SK-N-SH (cell line): ENCODE measurements around the gene CYP27A1. TPM values are rescaled to one million over a fixed set of nuclear protein-coding genes. Genes with fewer than 3 reads are reported as not detected.

Experiments used
- CTCF ChIA-PET: fragments of 300-600, 350-600 bp; formaldehyde crosslinking; extraction: SDS; loops from one replicate; lab custom pipeline; 2021; lab: Yijun Ruan, JAX
- POLR2A ChIA-PET: fragments of 350-600 bp; sonication (Branson Sonifier 250); formaldehyde crosslinking; extraction: SDS; loops from one replicate; lab custom pipeline; 2020; ENCODE audit warnings: antibody characterized with exemption, inconsistent platforms; lab: Yijun Ruan, JAX
- DNase-seq: peaks from one replicate; pipeline ENCODE4 v3.0.0; 2012
- H2AFZ ChIP-seq: fragments of 200-600 bp; sonication (generic); 2 replicates; pipeline ENCODE4 v1.8.1; 2016; ENCODE audit warnings: antibody characterized with exemption, mild to moderate bottlenecking, low read depth
- H3F3A ChIP-seq: fragments of 200-600 bp; sonication (generic); replicated peaks from 2 replicates; pipeline ENCODE3; 2016; ENCODE audit warnings: antibody characterized with exemption, mild to moderate bottlenecking; ENCODE audit not compliant: insufficient read depth
- H3K27ac ChIP-seq, 2 experiments: fragments of 200-500 bp in 1 of 2; fragments of 200-600 bp in 1 of 2; sonication (Bioruptor generic) in 1 of 2; sonication (generic), shearing (Covaris generic) in 1 of 2; 2 replicates each; pipeline versions ENCODE4 v1.5.1 to v1.6.1; 2014 to 2016; ENCODE audit warnings: low read depth in 2 of 2, inconsistent platforms in 1 of 2, low read length in 1 of 2, mild to moderate bottlenecking in 1 of 2, mixed read lengths in 1 of 2
- H3K27me3 ChIP-seq: fragments of 200-600 bp; sonication (generic), shearing (Covaris generic); 2 replicates; pipeline ENCODE4 v1.6.1; 2016; ENCODE audit warnings: mixed run types; ENCODE audit not compliant: insufficient read depth
- H3K36me3 ChIP-seq, 2 experiments: fragments of 200-500 bp in 1 of 2; fragments of 200-600 bp in 1 of 2; sonication (Bioruptor generic) in 1 of 2; sonication (generic) in 1 of 2; replicated peaks in 1 of 2; 2 replicates each; pipeline versions ENCODE3 to v1.5.1; 2014 to 2016; ENCODE audit warnings: low read length in 1 of 2, mild to moderate bottlenecking in 1 of 2; ENCODE audit not compliant: insufficient read depth in 2 of 2, control insufficient read depth in 1 of 2
- H3K4me1 ChIP-seq, 2 experiments: fragments of 200-500 bp in 1 of 2; fragments of 200-600 bp in 1 of 2; sonication (Bioruptor generic) in 1 of 2; sonication (generic), shearing (Covaris generic) in 1 of 2; 2 replicates each; pipeline versions ENCODE4 v1.5.1 to v1.6.1; 2014 to 2016; ENCODE audit warnings: low read depth in 1 of 2, low read length in 1 of 2, mixed run types in 1 of 2; ENCODE audit not compliant: insufficient read depth in 2 of 2, control insufficient read depth in 1 of 2
- H3K4me2 ChIP-seq: fragments of 200-600 bp; sonication (generic), shearing (Covaris generic); 2 replicates; pipeline ENCODE4 v1.6.1; 2017; ENCODE audit warnings: mixed run types
- H3K4me3 ChIP-seq, 2 experiments: fragments of 200-500 bp in 1 of 2; fragments of 200-600 bp in 1 of 2; sonication (Bioruptor generic) in 1 of 2; sonication (generic), shearing (Covaris generic) in 1 of 2; 2 replicates each; pipeline versions ENCODE4 v1.5.1 to v1.8.1; 2014 to 2016; ENCODE audit warnings: low read depth in 2 of 2, inconsistent platforms in 1 of 2, low read length in 1 of 2, mild to moderate bottlenecking in 1 of 2, mixed read lengths in 1 of 2, moderate library complexity in 1 of 2
- H3K79me2 ChIP-seq: fragments of 200-600 bp; sonication (generic); 2 replicates; pipeline ENCODE4 v1.8.1; 2017; ENCODE audit warnings: mild to moderate bottlenecking; ENCODE audit not compliant: insufficient read depth
- H3K9ac ChIP-seq: fragments of 200-600 bp; sonication (generic); 2 replicates; pipeline ENCODE4 v1.6.1; 2017; ENCODE audit warnings: mixed run types
- H3K9me2 ChIP-seq: fragments of 200-600 bp; sonication (generic); 2 replicates; pipeline ENCODE4 v1.6.1; 2017; ENCODE audit warnings: mixed run types
- H3K9me3 ChIP-seq: fragments of 200-600 bp; sonication (generic); 2 replicates; pipeline ENCODE4 v1.6.1; 2017; ENCODE audit warnings: mixed run types, mild to moderate bottlenecking, moderate library complexity
- H4K20me1 ChIP-seq: fragments of 200-600 bp; sonication (generic); 2 replicates; pipeline ENCODE4 v1.6.1; 2017; ENCODE audit warnings: mild to moderate bottlenecking, mixed run types; ENCODE audit not compliant: insufficient read depth
- CTCF ChIP-seq: fragments of 200-600 bp; sonication (generic); IDR thresholded peaks from 2 replicates; pipeline ENCODE4 v1.6.1; 2017; ENCODE audit warnings: antibody characterized with exemption, mild to moderate bottlenecking, moderate library complexity
- ELF1 ChIP-seq: IDR thresholded peaks from 2 replicates; pipeline ENCODE4 v1.4.0; 2012
- EP300 ChIP-seq, 2 experiments: IDR thresholded peaks; 2 replicates each; pipeline versions ENCODE4 v1.4.0 to v1.6.1; 2012; ENCODE audit warnings: borderline replicate concordance in 1 of 2, low read depth in 1 of 2, low read length in 1 of 2
- IRF3 ChIP-seq: fragments of 150-350 bp; IDR thresholded peaks from 2 replicates; pipeline ENCODE4 v1.6.1; 2016; ENCODE audit warnings: mild to moderate bottlenecking, low read depth, low read length
- MXI1 ChIP-seq: IDR thresholded peaks from 2 replicates; pipeline ENCODE4 v1.6.1; 2012; ENCODE audit warnings: mild to moderate bottlenecking, low read depth, low read length, improper control_type of control experiment
- NRF1 ChIP-seq: IDR thresholded peaks from 2 replicates; pipeline ENCODE4 v1.6.1; 2012; ENCODE audit warnings: low read depth, mild to moderate bottlenecking, low read length
- POLR2AphosphoS5 ChIP-seq: IDR thresholded peaks from 2 replicates; pipeline ENCODE4 v1.6.1; 2012; ENCODE audit warnings: low read depth, low read length
- SMC3 ChIP-seq: IDR thresholded peaks from 2 replicates; pipeline ENCODE4 v1.6.1; 2012; ENCODE audit warnings: low read depth, low read length, improper control_type of control experiment
- TCF12 ChIP-seq: IDR thresholded peaks from 2 replicates; pipeline ENCODE4 v1.4.0; 2012
- TEAD4 ChIP-seq: IDR thresholded peaks from 2 replicates; pipeline ENCODE4 v1.4.0; 2012; ENCODE audit warnings: mild to moderate bottlenecking, borderline replicate concordance; ENCODE audit not compliant: insufficient read depth
- USF1 ChIP-seq: IDR thresholded peaks from 2 replicates; pipeline ENCODE4 v1.4.0; 2012; ENCODE audit warnings: low read depth, borderline replicate concordance
- WGBS: methylation state at CpG from one replicate; pipeline ENCODE4 v1.1.6; 2017; ENCODE audit warnings: low lambda C conversion rate; 5-methylcytosine and 5-hydroxymethylcytosine counted together
- polyA plus RNA-seq, 3 experiments: library from polyadenylated mRNA; depleted of rRNA; stranded (reverse); fragments of >200 nt; gene quantifications; 2 replicates each; pipeline ENCODE4 v1.2.3, GENCODE V29; 2012

CYP27A1 gene
- polyA plus RNA-seq, 1 of the 3 experiments (the other 2 are of a cell fraction) = 0.54 TPM

- 94% methylated on average over 3 of the region's 7 CpGs for WGBS
- ChIA-PET POLR2A (no interaction called here), CTCF (interaction anchor here (1.9 kb wide), 1 partner anchor 23 kb away, joined by 11 read pairs; no protein-coding TSS in a partner anchor)
- Histone ChIP-seq H4K20me1 (no peaks in the 10 kb centered on the region), H3K79me2 (no peaks in the 10 kb centered on the region), H3K9ac (no peak overlapping the region), H3F3A (no peaks in the 10 kb centered on the region), H2AFZ (no peak overlapping the region), H3K9me2 (no peaks in the 10 kb centered on the region), H3K27ac (no peak overlapping the region), H3K4me3 (no peak overlapping the region), H3K4me1 (peaks cover 0 to 5% of the 10 kb centered on the region in 2 experiments; a peak in 1 of 4 replicates), H3K4me2 (no peak overlapping the region), H3K9me3 (no peaks in the 10 kb centered on the region), H3K27me3 (0 out of 2 replicates have a peak, but pooled peaks cover 8% of the 10 kb centered on the region), H3K36me3 (no peaks in the 10 kb centered on the region)
- no peak for DNase-seq
- TF ChIP-seq SMC3 (no peak), TEAD4 (no peak), USF1 (no peak), POLR2AphosphoS5 (no peak), MXI1 (no peak), TCF12 (no peak)
Measured at GRCh38 chr2:218824004-218824403, 42.1 kb downstream of the CYP27A1 start.

GRCh38 chr2:218826791-218827190, 44.8 kb downstream of the CYP27A1 start:
- no peak for DNase-seq
- TF ChIP-seq ELF1 (no peak), NRF1 (no peak), IRF3 (no peak), POLR2AphosphoS5 (no peak), CTCF (no peak), EP300 (IDR thresholded peaks at IDR 0.05; ENCODE audit: borderline replicate concordance in 1 of 2, low read depth in 1 of 2, low read length in 1 of 2) (no peak)
- Histone ChIP-seq H3K36me3 (no peaks in the 10 kb centered on the region), H4K20me1 (no peaks in the 10 kb centered on the region), H3K27me3 (0 out of 2 replicates have a peak, but pooled peaks cover 8% of the 10 kb centered on the region), H3K4me2 (no peak overlapping the region), H3K9me2 (no peaks in the 10 kb centered on the region), H3K4me1 (peaks cover 0 to 5% of the 10 kb centered on the region in 2 experiments; a peak in 1 of 4 replicates), H3K4me3 (no peak overlapping the region), H3K9ac (no peak overlapping the region), H2AFZ (no peak overlapping the region), H3K79me2 (no peaks in the 10 kb centered on the region), H3K27ac (no peak overlapping the region), H3K9me3 (no peaks in the 10 kb centered on the region), H3F3A (no peaks in the 10 kb centered on the region)
- 85% methylated on average over 10 of the region's 10 CpGs for WGBS
- ChIA-PET POLR2A (no interaction called here), CTCF (interaction anchor here (0.9 kb wide), 1 partner anchor 292 kb away, joined by 3 read pairs; no protein-coding TSS in a partner anchor)
